CD14-positive monocyte (primary cell): Measurements from ENCODE around the gene NUP50. TPM values are rescaled to one million over a fixed set of nuclear protein-coding genes. Genes with fewer than 3 reads are reported as not detected.

Experiments used
- DNase-seq, 3 donors: peaks; one replicate each; pipeline ENCODE4 v3.0.0-alpha.2; 2011 to 2022
- H2AFZ ChIP-seq: 2 replicates; pipeline ENCODE4 v1.6.0; 2012; ENCODE audit warnings: mild to moderate bottlenecking, low read depth, low read length, inconsistent platforms; ENCODE audit not compliant: insufficient read depth, poor library complexity, severe bottlenecking
- H3K27ac ChIP-seq, 2 donors: 1 replicate in 1 of 2; 2 replicates in 1 of 2; pipeline ENCODE4 v1.5.1; 2012 to 2013; ENCODE audit warnings: low read length in 2 of 2, control low read depth in 1 of 2, inconsistent platforms in 1 of 2, low read depth in 1 of 2, mild to moderate bottlenecking in 1 of 2
- H3K27me3 ChIP-seq, 2 donors: one replicate each; pipeline versions ENCODE4 v1.6.0 to v1.6.1; 2011 to 2013; ENCODE audit warnings: low read length in 2 of 2; ENCODE audit not compliant: control insufficient read depth in 2 of 2, insufficient read depth in 2 of 2
- H3K36me3 ChIP-seq, 2 donors: replicated peaks in 1 of 2; 1 replicate in 1 of 2; 2 replicates in 1 of 2; pipeline versions ENCODE4 v1.5.1 to v1.6.1; 2012 to 2013; ENCODE audit warnings: low read length in 2 of 2, control low read depth in 1 of 2, inconsistent platforms in 1 of 2, mild to moderate bottlenecking in 1 of 2; ENCODE audit not compliant: insufficient read depth in 2 of 2, control insufficient read depth in 1 of 2
- H3K4me1 ChIP-seq, 2 donors: 1 replicate in 1 of 2; 2 replicates in 1 of 2; pipeline versions ENCODE4 v1.5.1 to v1.6.1; 2012 to 2013; ENCODE audit warnings: low read length in 2 of 2, control low read depth in 1 of 2, inconsistent platforms in 1 of 2, mild to moderate bottlenecking in 1 of 2, moderate library complexity in 1 of 2; ENCODE audit not compliant: insufficient read depth in 2 of 2, control insufficient read depth in 1 of 2
- H3K4me2 ChIP-seq: replicated peaks from 2 replicates; pipeline ENCODE3; 2012; ENCODE audit warnings: low read length, moderate library complexity, mild to moderate bottlenecking; ENCODE audit not compliant: poor library complexity, severe bottlenecking; ENCODE audit errors: extremely low read depth
- H3K4me3 ChIP-seq, 3 experiments: fragments of 200-600 bp in 1 of 3; sonication (generic) in 1 of 3; replicated peaks in 1 of 3; 1 replicate in 2 of 3; 2 replicates in 1 of 3; pipeline ENCODE4 v1.5.1; 2011 to 2013; ENCODE audit warnings: low read length in 3 of 3, mild to moderate bottlenecking in 3 of 3, control low read depth in 2 of 3, low read depth in 2 of 3, inconsistent platforms in 1 of 3, moderate library complexity in 1 of 3
- H3K79me2 ChIP-seq: 2 replicates; pipeline ENCODE4 v1.6.0; 2012; ENCODE audit warnings: mild to moderate bottlenecking, control low read depth, inconsistent platforms, low read length, moderate library complexity; ENCODE audit not compliant: insufficient read depth
- H3K9ac ChIP-seq: 2 replicates; pipeline ENCODE4 v1.6.0; 2017; ENCODE audit warnings: low read length, mild to moderate bottlenecking; ENCODE audit not compliant: insufficient read depth, poor library complexity, severe bottlenecking
- H3K9me3 ChIP-seq, 2 donors: replicated peaks in 1 of 2; 1 replicate in 1 of 2; 2 replicates in 1 of 2; pipeline versions ENCODE4 v1.5.1 to v1.6.1; 2012 to 2013; ENCODE audit warnings: low read length in 2 of 2, control low read depth in 1 of 2; ENCODE audit not compliant: control insufficient read depth in 1 of 2, insufficient read depth in 1 of 2
- H4K20me1 ChIP-seq: 2 replicates; pipeline ENCODE4 v1.6.0; 2012; ENCODE audit warnings: mild to moderate bottlenecking, low read length, control low read depth, moderate library complexity; ENCODE audit not compliant: insufficient read depth
- H3K27ac Mint-ChIP-seq, 7 donors: one replicate each; pipeline ENCODE4 v1.8.0; 2020; ENCODE audit warnings: mild to moderate bottlenecking in 7 of 7, mixed read lengths in 7 of 7, moderate library complexity in 6 of 7, inconsistent platforms in 2 of 7
- H3K27me3 Mint-ChIP-seq, 3 donors: one replicate each; pipeline ENCODE4 v1.8.0; 2021 to 2022; ENCODE audit warnings: low read depth in 3 of 3, mild to moderate bottlenecking in 3 of 3, mixed read lengths in 3 of 3, moderate library complexity in 3 of 3, inconsistent platforms in 1 of 3
- H3K36me3 Mint-ChIP-seq, 2 donors: one replicate each; pipeline ENCODE4 v1.8.0; 2020; ENCODE audit warnings: mixed read lengths in 2 of 2, inconsistent platforms in 1 of 2, mild to moderate bottlenecking in 1 of 2
- H3K4me1 Mint-ChIP-seq: one replicate; pipeline ENCODE4 v1.8.0; 2020; ENCODE audit warnings: mild to moderate bottlenecking, mixed read lengths
- H3K4me3 Mint-ChIP-seq, 2 donors: one replicate each; pipeline ENCODE4 v1.8.0; 2020; ENCODE audit warnings: mild to moderate bottlenecking in 2 of 2, mixed read lengths in 2 of 2, moderate library complexity in 1 of 2
- H3K9me3 Mint-ChIP-seq, 7 donors: one replicate each; pipeline ENCODE4 v1.8.0; 2020 to 2022; ENCODE audit warnings: mixed read lengths in 7 of 7, mild to moderate bottlenecking in 6 of 7, moderate library complexity in 6 of 7, inconsistent platforms in 2 of 7
- CTCF ChIP-seq: fragments of 200-600 bp; IDR thresholded peaks from one replicate; pipeline ENCODE4 v1.8.0; 2022; ENCODE audit warnings: antibody characterized with exemption, mild to moderate bottlenecking
- WGBS: methylation state at CpG from one replicate; pipeline ENCODE4 v1.1.5; 2013; ENCODE audit warnings: missing lambda C conversion rate; ENCODE audit not compliant: insufficient coverage; 5-methylcytosine and 5-hydroxymethylcytosine counted together
- intact Hi-C, 2 donors: fragments of 100-400 bp; cut with micrococcal nuclease; formaldehyde crosslinking; loops; one replicate each; pipeline versions ENCODE4 v1.15.0 to v1.15.1; 2023
- polyA plus RNA-seq, 3 donors: library from polyadenylated mRNA; depleted of rRNA in 1 of 3; unstranded in 2 of 3; stranded (reverse) in 1 of 3; fragments of 300-500 nt in 2 of 3; fragments of >200 nt in 1 of 3; fragmentation: Illumina TruSeq in 2 of 3; gene quantifications; 1 replicate in 2 of 3; 2 replicates in 1 of 3; pipeline ENCODE4 v1.2.3, GENCODE V29; 2012 to 2021

NUP50 gene
- polyA plus RNA-seq, 3 donors, result 23.4 to 28.4 (median 26.9) TPM

- Histone ChIP-seq H3K27ac (peak overlapping the region in 1 of 2 donors; percentile 53), H3K4me1 (peaks cover 4 to 16% of the 10 kb centered on the region in 2 donors), H3K9ac (no peak overlapping the region), H3K36me3 (peaks cover 98 to 99% of the 10 kb centered on the region in 2 donors), H2AFZ (no peak overlapping the region), H3K79me2 (peaks cover 100% of the 10 kb centered on the region), H3K27me3 (no peaks in the 10 kb centered on the region), H3K4me3 (no peak overlapping the region), H4K20me1 (peaks cover 96% of the 10 kb centered on the region), H3K4me2 (no peak overlapping the region), H3K9me3 (no peaks in the 10 kb centered on the region)
- Mint-ChIP-seq H3K9me3 (no peaks in the 10 kb centered on the region), H3K27ac (peak overlapping the region in 4 of 7 donors; percentile 27 to 87 (median 58)), H3K4me1 (peaks cover 22% of the 10 kb centered on the region), H3K36me3 (peaks cover 90 to 99% of the 10 kb centered on the region in 2 donors), H3K4me3 (no peak overlapping the region), H3K27me3 (peaks cover 0 to 2% (median 0%) of the 10 kb centered on the region in 3 donors)
- 66% methylated on average over 5 of the region's 7 CpGs for WGBS
- intact Hi-C loops, result loop anchor here in 1 of 2 donors (5.0 to 10.0 kb wide), 2 partner anchors 34 to 68 kb away; no protein-coding TSS in a partner anchor
- DNase-seq, result no peak
- no peak for TF ChIP-seq CTCF
These were observed 9.3 kb downstream of the NUP50 start for GRCh38 chr22:45172881-45173585.

- peaks cover 76 to 94% of the 10 kb centered on the region in 2 donors for H3K36me3 ChIP-seq
- Mint-ChIP-seq H3K4me3 (no peak overlapping the region), H3K27me3 (no peaks in the 10 kb centered on the region), H3K27ac (peak overlapping the region; percentile 68 to 88 (median 81)), H3K9me3 (no peaks in the 10 kb centered on the region), H3K36me3 (peaks cover 83 to 95% of the 10 kb centered on the region in 2 donors), H3K4me1 (peaks cover 23% of the 10 kb centered on the region)
- peak overlapping the region; percentile 6 to 73 for H3K27ac ChIP-seq
- H3K4me1 ChIP-seq, result peaks cover 5 to 11% of the 10 kb centered on the region in 2 donors
- H3K4me2 ChIP-seq, result no peak overlapping the region
- intact Hi-C loops, result loop anchor here in 1 of 2 donors (10.0 kb wide), 1 partner anchor 75 kb away; no protein-coding TSS in a partner anchor
- no peak for TF ChIP-seq CTCF
- no peak for DNase-seq
- peaks cover 95% of the 10 kb centered on the region for H3K79me2 ChIP-seq
- H3K9me3 ChIP-seq, result no peaks in the 10 kb centered on the region
- H3K9ac ChIP-seq, result no peak overlapping the region
- peaks cover 98% of the 10 kb centered on the region for H4K20me1 ChIP-seq
- H2AFZ ChIP-seq, result no peak overlapping the region
- WGBS, result 62% methylated on average over 4 of the region's 9 CpGs
- H3K27me3 ChIP-seq, result no peaks in the 10 kb centered on the region
- H3K4me3 ChIP-seq, result no peak overlapping the region
These were observed 15.7 kb downstream of the NUP50 start for GRCh38 chr22:45179276-45180049.
